Measurements from ENCODE around the gene LPCAT1. TPM values are rescaled to one million over a fixed set of nuclear protein-coding genes. Genes with fewer than 3 reads are reported as not detected.

Gene LPCAT1
- total and polyA plus RNA-seq, 2 experiments from 2014 or later = 44.1 to 56.0 TPM

GRCh38 chr5:1547236-1547635, 23.5 kb upstream of the LPCAT1 start:
- DNase-seq (ENCODE audit: low spot score) = no peak
- TF ChIP-seq EZH2phosphoT487 (IDR thresholded peaks at IDR 0.05; ENCODE audit: low read depth, severe bottlenecking, unreplicated experiment) (no peak), EZH2 (IDR thresholded peaks at IDR 0.05; ENCODE audit: borderline replicate concordance) (no peak)
- H3K4me2 ChIP-seq = no peak overlapping the region
- H2AFZ ChIP-seq = no peak overlapping the region
- no peaks in the 10 kb centered on the region for H3K36me3 ChIP-seq (replicated peaks; ENCODE audit: insufficient read depth, low read depth)
- no peak overlapping the region for H3K27ac ChIP-seq
- no peaks in the 10 kb centered on the region for H3K9me3 ChIP-seq (ENCODE audit: low read depth)
- no peaks in the 10 kb centered on the region for H3K79me2 ChIP-seq
- no peaks in the 10 kb centered on the region for H3K9me2 ChIP-seq (replicated peaks; ENCODE audit: insufficient read depth)
- H3K4me1 ChIP-seq (ENCODE audit: insufficient read depth) = no peaks in the 10 kb centered on the region
- H3K4me3 ChIP-seq = no peak overlapping the region
- H4K20me1 ChIP-seq (ENCODE audit: insufficient read depth, poor library complexity, severe bottlenecking) = no peaks in the 10 kb centered on the region
- no peaks in the 10 kb centered on the region for H3K27me3 ChIP-seq
- WGBS (ENCODE audit: low lambda C conversion rate, missing lambda C conversion rate) = 94% methylated on average over 11 of the region's 11 CpGs

- DNase-seq (ENCODE audit: low spot score) = no peak
- Histone ChIP-seq H3K4me2 (no peak overlapping the region), H3K9me2 (replicated peaks; ENCODE audit: insufficient read depth) (no peaks in the 10 kb centered on the region), H2AFZ (no peak overlapping the region), H3K9me3 (ENCODE audit: low read depth) (no peaks in the 10 kb centered on the region), H3K27ac (no peak overlapping the region), H3K27me3 (no peaks in the 10 kb centered on the region), H3K79me2 (no peaks in the 10 kb centered on the region), H3K4me3 (no peak overlapping the region), H4K20me1 (ENCODE audit: insufficient read depth, poor library complexity, severe bottlenecking) (no peaks in the 10 kb centered on the region), H3K4me1 (ENCODE audit: insufficient read depth) (no peaks in the 10 kb centered on the region), H3K36me3 (replicated peaks; ENCODE audit: insufficient read depth, low read depth) (no peaks in the 10 kb centered on the region)
- TF ChIP-seq EZH2 (IDR thresholded peaks at IDR 0.05; ENCODE audit: borderline replicate concordance) (no peak), EZH2phosphoT487 (IDR thresholded peaks at IDR 0.05; ENCODE audit: low read depth, severe bottlenecking, unreplicated experiment) (no peak), CTCF (IDR thresholded peaks at IDR 0.05; ENCODE audit: poor library complexity) (no peak)
- 89% methylated on average over 18 of the region's 18 CpGs for WGBS (ENCODE audit: low lambda C conversion rate, missing lambda C conversion rate)
Measured at GRCh38 chr5:1546556-1546955, 22.8 kb upstream of the LPCAT1 start.

DNA sequence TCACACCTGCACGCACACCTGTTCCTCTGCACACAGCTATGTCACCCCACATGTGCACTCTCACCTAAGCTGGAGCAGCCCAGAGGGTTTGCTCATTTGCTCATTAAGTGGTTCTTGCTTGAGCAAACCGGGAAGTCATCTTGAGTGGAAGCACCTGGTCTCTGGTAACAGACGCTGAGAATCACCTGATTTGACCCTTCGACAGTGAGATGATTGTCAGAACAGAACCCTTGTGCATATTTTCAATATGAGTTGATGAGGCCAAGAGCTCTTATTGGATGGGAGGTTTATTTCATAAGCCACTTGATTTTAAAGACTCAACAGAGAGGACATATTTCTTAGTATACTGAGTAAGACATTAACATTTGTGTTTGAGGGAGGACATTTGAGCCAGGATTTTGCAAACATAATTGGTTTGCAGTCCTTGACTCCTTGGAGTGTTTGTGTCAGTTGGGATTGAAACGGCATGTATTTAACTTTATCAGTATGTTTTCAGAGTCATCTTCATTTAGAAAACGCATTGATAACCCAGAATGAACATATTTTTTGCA, 22.1 kb upstream of the LPCAT1 start:
- 68% methylated on average over 6 of the region's 6 CpGs for WGBS (ENCODE audit: low lambda C conversion rate, missing lambda C conversion rate)

More for the DNA sequence above, 22.1 kb upstream of the LPCAT1 start:
- H3K27me3 ChIP-seq = no peaks in the 10 kb centered on the region
- H3K9me2 ChIP-seq (replicated peaks; ENCODE audit: insufficient read depth) = no peaks in the 10 kb centered on the region
- H3K79me2 ChIP-seq = no peaks in the 10 kb centered on the region
- no peak overlapping the region for H3K27ac ChIP-seq
- no peak overlapping the region for H2AFZ ChIP-seq
- TF ChIP-seq EZH2 (IDR thresholded peaks at IDR 0.05; ENCODE audit: borderline replicate concordance) = no peak
- TF ChIP-seq EZH2phosphoT487 (IDR thresholded peaks at IDR 0.05; ENCODE audit: low read depth, severe bottlenecking, unreplicated experiment) = no peak
- no peak for TF ChIP-seq CTCF (IDR thresholded peaks at IDR 0.05; ENCODE audit: poor library complexity)
- no peaks in the 10 kb centered on the region for H3K4me1 ChIP-seq (ENCODE audit: insufficient read depth)
- no peaks in the 10 kb centered on the region for H3K9me3 ChIP-seq (ENCODE audit: low read depth)
- H4K20me1 ChIP-seq (ENCODE audit: insufficient read depth, poor library complexity, severe bottlenecking) = no peaks in the 10 kb centered on the region
- no peak overlapping the region for H3K4me2 ChIP-seq
- DNase-seq (ENCODE audit: low spot score) = no peak
- no peak overlapping the region for H3K4me3 ChIP-seq
- H3K36me3 ChIP-seq (replicated peaks; ENCODE audit: insufficient read depth, low read depth) = no peaks in the 10 kb centered on the region
